ENCODE results near the gene XG.
"Not testable (repeated sequence)": the region's sequence is repeated elsewhere in the genome, so short reads cannot be mapped to it uniquely, and the experiment has no call there.

The XG gene

GRCh38 chrX:2756548-2756947 lies 4.7 kb downstream of the XG start:
- Histone ChIP-seq H3K9me3 (ENCODE audit: severe bottlenecking) (no peaks in the 10 kb centered on the region), H3K27ac (no peak overlapping the region), H3K4me3 (ENCODE audit: low read depth, low read length) (no peak overlapping the region), H3K27me3 (ENCODE audit: insufficient read depth, low read depth, severe bottlenecking) (no peaks in the 10 kb centered on the region), H3K36me3 (no peaks in the 10 kb centered on the region)
- TF ChIP-seq CTCF (IDR thresholded peaks at IDR 0.05; ENCODE audit: low read depth, low read length): no peak
- no peak for DNase-seq

- Histone ChIP-seq H3K4me3 (ENCODE audit: low read depth, low read length) (no peak overlapping the region), H3K36me3 (no peaks in the 10 kb centered on the region), H3K9me3 (ENCODE audit: severe bottlenecking) (no peaks in the 10 kb centered on the region), H3K27me3 (ENCODE audit: insufficient read depth, low read depth, severe bottlenecking) (no peaks in the 10 kb centered on the region), H3K27ac (no peak overlapping the region)
- no peak for TF ChIP-seq CTCF (IDR thresholded peaks at IDR 0.05; ENCODE audit: low read depth, low read length)
- no peak for DNase-seq
Observed at GRCh38 chrX:2761246-2761645, 9.4 kb downstream of the XG start.

- not testable (repeated sequence) for H3K27me3 ChIP-seq (ENCODE audit: insufficient read depth, low read depth, severe bottlenecking); DNase-seq; H3K4me3 ChIP-seq (ENCODE audit: low read depth, low read length); H3K27ac ChIP-seq; H3K36me3 ChIP-seq; H3K9me3 ChIP-seq (ENCODE audit: severe bottlenecking)
Observed at GRCh38 chrX:2762671-2763070, 10.8 kb downstream of the XG start.

DNA sequence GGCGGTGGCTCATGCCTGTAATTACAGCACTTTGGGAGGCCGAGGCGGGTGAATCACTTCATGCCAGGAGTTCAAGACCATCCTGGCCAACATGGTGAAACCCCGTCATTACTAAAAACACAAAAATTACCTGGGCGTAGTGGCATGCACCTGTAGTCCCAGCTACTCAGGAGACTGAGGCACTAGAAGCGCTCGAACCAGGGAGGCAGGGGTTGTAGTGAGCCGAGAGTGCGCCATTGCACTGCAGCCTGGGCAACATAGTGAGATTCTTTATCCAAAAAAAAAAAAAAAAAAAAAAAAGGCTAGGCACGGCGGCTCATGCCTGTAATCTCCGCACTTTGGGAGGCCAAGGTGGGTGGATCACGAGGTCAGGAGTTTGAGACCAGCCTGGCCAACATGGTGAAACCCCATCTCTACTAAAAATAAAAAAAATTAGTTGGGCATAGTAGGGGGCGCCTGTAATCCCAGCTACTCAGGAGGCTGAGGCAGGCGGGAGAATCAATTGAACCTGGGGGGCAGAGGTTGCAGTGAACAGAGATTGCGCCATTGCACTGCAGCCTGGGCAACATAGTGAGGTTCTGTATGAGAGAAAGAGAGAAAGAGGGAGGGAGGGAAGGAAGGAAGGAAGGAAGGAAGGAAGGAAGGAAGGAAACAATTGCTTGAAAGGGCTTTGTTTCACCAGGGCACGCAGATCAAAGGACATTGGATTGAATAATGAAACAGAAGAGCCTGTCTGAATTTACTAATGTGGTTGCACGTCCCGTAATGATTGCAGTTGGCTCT lies 13.1 kb downstream of the XG start:
- H3K36me3 ChIP-seq; H3K4me3 ChIP-seq (ENCODE audit: low read depth, low read length); H3K27ac ChIP-seq; H3K9me3 ChIP-seq (ENCODE audit: severe bottlenecking); DNase-seq; H3K27me3 ChIP-seq (ENCODE audit: insufficient read depth, low read depth, severe bottlenecking): not testable (repeated sequence)

GRCh38 chrX:2765549-2765830 lies 13.7 kb downstream of the XG start:
- Histone ChIP-seq H3K9me3 (ENCODE audit: severe bottlenecking) (no peaks in the 10 kb centered on the region), H3K27me3 (ENCODE audit: insufficient read depth, low read depth, severe bottlenecking) (no peaks in the 10 kb centered on the region), H3K27ac (no peak overlapping the region), H3K36me3 (no peaks in the 10 kb centered on the region), H3K4me3 (ENCODE audit: low read depth, low read length) (no peak overlapping the region)
- no peak for DNase-seq
- no peak for TF ChIP-seq CTCF (IDR thresholded peaks at IDR 0.05; ENCODE audit: low read depth, low read length)

DNA sequence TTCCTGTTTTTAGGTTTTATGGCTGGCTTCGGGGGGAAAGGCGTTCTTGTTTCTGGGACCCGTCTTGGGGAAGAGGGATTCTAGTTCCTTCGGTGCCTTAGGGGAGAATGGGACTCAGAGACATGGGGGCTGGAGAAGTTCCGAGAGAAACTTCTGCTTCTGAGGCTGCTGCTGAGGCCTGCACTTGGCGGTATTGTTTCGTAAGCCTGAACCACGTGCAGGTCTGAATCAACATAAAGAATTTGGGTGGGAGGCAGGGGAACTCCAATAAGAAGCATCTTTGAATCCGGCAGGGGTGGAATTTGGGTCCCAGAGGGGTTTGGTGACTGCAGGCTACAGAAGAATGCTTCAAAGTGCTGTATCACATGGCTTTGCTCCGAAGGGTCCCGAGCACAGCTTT lies 15.1 kb downstream of the XG start:
- no peak for TF ChIP-seq CTCF (IDR thresholded peaks at IDR 0.05; ENCODE audit: low read depth, low read length)
- Histone ChIP-seq H3K4me3 (ENCODE audit: low read depth, low read length) (no peak overlapping the region), H3K27me3 (ENCODE audit: insufficient read depth, low read depth, severe bottlenecking) (no peaks in the 10 kb centered on the region), H3K36me3 (no peaks in the 10 kb centered on the region), H3K27ac (no peak overlapping the region), H3K9me3 (ENCODE audit: severe bottlenecking) (no peaks in the 10 kb centered on the region)
- no peak for DNase-seq
